ENCODE data around the gene PYDC1. TPM values are rescaled to one million over a fixed set of nuclear protein-coding genes. Genes with fewer than 3 reads are reported as not detected.
"Not testable (repeated sequence)": the region's sequence is repeated elsewhere in the genome, so short reads cannot be mapped to it uniquely, and the experiment has no call there.

PYDC1 gene
- polyA plus RNA-seq, 3 donors, result not detected

- H4K20me1 ChIP-seq (ENCODE audit: insufficient read depth, low read length), result no peaks in the 10 kb centered on the region
- no peak overlapping the region for H3K4me3 ChIP-seq (replicated peaks in 1 of 3; ENCODE audit: low read depth in 2 of 3, low read length in 3 of 3)
- Mint-ChIP-seq H3K4me1 (peaks cover 43% of the 10 kb centered on the region), H3K9me3 (no peaks in the 10 kb centered on the region), H3K27me3 (ENCODE audit: low read depth in 3 of 3) (no peaks in the 10 kb centered on the region), H3K36me3 (no peaks in the 10 kb centered on the region), H3K4me3 (no peak overlapping the region), H3K27ac (no peak overlapping the region)
- H2AFZ ChIP-seq (ENCODE audit: insufficient read depth, low read depth, low read length, poor library complexity, severe bottlenecking), result no peak overlapping the region
- H3K9me3 ChIP-seq (replicated peaks in 1 of 2; ENCODE audit: control insufficient read depth in 1 of 2, insufficient read depth in 1 of 2, low read length in 2 of 2), result no peaks in the 10 kb centered on the region
- 100% methylated on average over 3 of the region's 3 CpGs for WGBS (ENCODE audit: insufficient coverage)
- no peaks in the 10 kb centered on the region for H3K27me3 ChIP-seq (ENCODE audit: control insufficient read depth in 2 of 2, insufficient read depth in 2 of 2, low read length in 2 of 2)
- H3K4me2 ChIP-seq (replicated peaks; ENCODE audit: extremely low read depth, low read length, poor library complexity, severe bottlenecking), result no peak overlapping the region
- TF ChIP-seq CTCF (IDR thresholded peaks at IDR 0.05), result no peak
- H3K79me2 ChIP-seq (ENCODE audit: insufficient read depth, low read length), result no peaks in the 10 kb centered on the region
- no peak overlapping the region for H3K27ac ChIP-seq (ENCODE audit: low read depth in 1 of 2, low read length in 2 of 2)
- peaks cover 37 to 46% of the 10 kb centered on the region in 2 donors for H3K4me1 ChIP-seq (ENCODE audit: control insufficient read depth in 1 of 2, insufficient read depth in 2 of 2, low read length in 2 of 2)
- intact Hi-C loops (cut with micrococcal nuclease), result no loop called here
- H3K9ac ChIP-seq (ENCODE audit: insufficient read depth, low read length, poor library complexity, severe bottlenecking), result no peak overlapping the region
- no peaks in the 10 kb centered on the region for H3K36me3 ChIP-seq (replicated peaks in 1 of 2; ENCODE audit: control insufficient read depth in 1 of 2, insufficient read depth in 2 of 2, low read length in 2 of 2)
- DNase-seq, result no peak
Observed at GRCh38 chr16:31246296-31246695, 29.4 kb upstream of the PYDC1 start.

- H3K27ac ChIP-seq (ENCODE audit: low read depth in 1 of 2, low read length in 2 of 2); H3K27me3 Mint-ChIP-seq (ENCODE audit: low read depth in 3 of 3); H3K9me3 Mint-ChIP-seq; H2AFZ ChIP-seq (ENCODE audit: insufficient read depth, low read depth, low read length, poor library complexity, severe bottlenecking); H3K4me2 ChIP-seq (replicated peaks; ENCODE audit: extremely low read depth, low read length, poor library complexity, severe bottlenecking); H3K4me3 Mint-ChIP-seq; H3K36me3 ChIP-seq (replicated peaks in 1 of 2; ENCODE audit: control insufficient read depth in 1 of 2, insufficient read depth in 2 of 2, low read length in 2 of 2); H3K4me3 ChIP-seq (replicated peaks in 1 of 3; ENCODE audit: low read depth in 2 of 3, low read length in 3 of 3); H3K27me3 ChIP-seq (ENCODE audit: control insufficient read depth in 2 of 2, insufficient read depth in 2 of 2, low read length in 2 of 2); H4K20me1 ChIP-seq (ENCODE audit: insufficient read depth, low read length); H3K36me3 Mint-ChIP-seq; DNase-seq; H3K9me3 ChIP-seq (replicated peaks in 1 of 2; ENCODE audit: control insufficient read depth in 1 of 2, insufficient read depth in 1 of 2, low read length in 2 of 2); H3K9ac ChIP-seq (ENCODE audit: insufficient read depth, low read length, poor library complexity, severe bottlenecking); H3K79me2 ChIP-seq (ENCODE audit: insufficient read depth, low read length): not testable (repeated sequence)
- intact Hi-C loops (cut with micrococcal nuclease), result loop anchor here in 1 of 2 donors (2.0 kb wide), 1 partner anchor 13 kb away; the partner anchor contains the start of gene ITGAM
- H3K4me1 Mint-ChIP-seq, result peaks cover 45% of the 10 kb centered on the region
- peaks cover 39 to 50% of the 10 kb centered on the region in 2 donors for H3K4me1 ChIP-seq (ENCODE audit: control insufficient read depth in 1 of 2, insufficient read depth in 2 of 2, low read length in 2 of 2)
- peak overlapping the region in 2 of 7 donors; percentile 54 to 65 for H3K27ac Mint-ChIP-seq
- WGBS (ENCODE audit: insufficient coverage), result 94% methylated on average over 2 of the region's 8 CpGs
Observed at GRCh38 chr16:31245598-31245997, 28.7 kb upstream of the PYDC1 start.
